ENCODE data around the gene GNB1L. TPM values are rescaled to one million over a fixed set of nuclear protein-coding genes. Genes with fewer than 3 reads are reported as not detected.
"Not testable (repeated sequence)": the region's sequence is repeated elsewhere in the genome, so short reads cannot be mapped to it uniquely, and the experiment has no call there.

The GNB1L gene
- total RNA-seq, 1 experiment from 2014 or later = 96.1 TPM

- no peak for DNase-seq (ENCODE audit: low spot score)
These were observed 57.3 kb downstream of the GNB1L start for GRCh38 chr22:19797086-19798002.

GRCh38 chr22:19796160-19796559, 58.5 kb downstream of the GNB1L start:
- no peak for DNase-seq (ENCODE audit: low spot score)

- DNase-seq (ENCODE audit: low spot score) = no peak
These were observed 59.1 kb downstream of the GNB1L start for GRCh38 chr22:19795617-19796008.

GRCh38 chr22:19793661-19794310, 60.9 kb downstream of the GNB1L start:
- no peak for DNase-seq (ENCODE audit: low spot score)

- DNase-seq (ENCODE audit: low spot score) = no peak
These were observed 61.5 kb downstream of the GNB1L start for GRCh38 chr22:19793161-19793560.

GRCh38 chr22:19792383-19792896, 62.2 kb downstream of the GNB1L start:
- not testable (repeated sequence) for DNase-seq (ENCODE audit: low spot score)

GRCh38 chr22:19791894-19792293, 62.8 kb downstream of the GNB1L start:
- DNase-seq (ENCODE audit: low spot score) = no peak

GRCh38 chr22:19791243-19791642, 63.4 kb downstream of the GNB1L start:
- DNase-seq (ENCODE audit: low spot score) = no peak

- DNase-seq (ENCODE audit: low spot score) = no peak
These were observed 64.8 kb downstream of the GNB1L start for GRCh38 chr22:19789828-19790227.

- DNase-seq (ENCODE audit: low spot score) = no peak
These were observed 65.3 kb downstream of the GNB1L start for GRCh38 chr22:19789406-19789805.

- no peak for DNase-seq (ENCODE audit: low spot score)
These were observed 65.9 kb downstream of the GNB1L start for GRCh38 chr22:19788661-19789225.

GRCh38 chr22:19787849-19788141, 66.9 kb downstream of the GNB1L start:
- DNase-seq (ENCODE audit: low spot score) = no peak

- no peak for DNase-seq (ENCODE audit: low spot score)
These were observed 67.5 kb downstream of the GNB1L start for GRCh38 chr22:19786959-19787848.

GRCh38 chr22:19786264-19786585, 68.4 kb downstream of the GNB1L start:
- DNase-seq (ENCODE audit: low spot score) = no peak

- no peak for DNase-seq (ENCODE audit: low spot score)
These were observed 69.0 kb downstream of the GNB1L start for GRCh38 chr22:19785461-19786263.

- no peak for DNase-seq (ENCODE audit: low spot score)
These were observed 70.1 kb downstream of the GNB1L start for GRCh38 chr22:19784384-19785175.

- DNase-seq (ENCODE audit: low spot score) = no peak
These were observed 70.9 kb downstream of the GNB1L start for GRCh38 chr22:19783586-19784383.

- no peak for DNase-seq (ENCODE audit: low spot score)
These were observed 72.1 kb downstream of the GNB1L start for GRCh38 chr22:19782533-19782932.

- no peak for DNase-seq (ENCODE audit: low spot score)
These were observed 74.9 kb downstream of the GNB1L start for GRCh38 chr22:19779685-19780268.

All from HT-29 (cell line).